ENCODE results near the gene GBA3.

GBA3 gene

GRCh38 chr4:22790631-22791030 lies 97.9 kb downstream of the GBA3 start:
- no peak for DNase-seq

GRCh38 chr4:22794732-22795131 lies 102.0 kb downstream of the GBA3 start:
- DNase-seq = no peak

GRCh38 chr4:22801391-22801790 lies 108.7 kb downstream of the GBA3 start:
- DNase-seq = no peak

- DNase-seq = no peak
Observed at GRCh38 chr4:22802876-22803275, 110.1 kb downstream of the GBA3 start.

GRCh38 chr4:22803512-22803911 lies 110.8 kb downstream of the GBA3 start:
- no peak for DNase-seq

GRCh38 chr4:22814906-22815305 lies 122.2 kb downstream of the GBA3 start:
- no peak for DNase-seq

GRCh38 chr4:22824091-22824490 lies 131.4 kb downstream of the GBA3 start:
- no peak for DNase-seq

GRCh38 chr4:22842360-22843018 lies 149.8 kb downstream of the GBA3 start:
- DNase-seq = no peak

- DNase-seq = no peak
Observed at GRCh38 chr4:22848332-22848731, 155.6 kb downstream of the GBA3 start.

GRCh38 chr4:22850055-22850454 lies 157.3 kb downstream of the GBA3 start:
- no peak for DNase-seq

GRCh38 chr4:22850630-22851029 lies 157.9 kb downstream of the GBA3 start:
- DNase-seq = no peak

- DNase-seq = no peak
Observed at GRCh38 chr4:22857411-22857810, 164.7 kb downstream of the GBA3 start.

- no peak for DNase-seq
Observed at GRCh38 chr4:22859318-22859717, 166.6 kb downstream of the GBA3 start.
